Chondrocyte (in vitro differentiated cells): ENCODE measurements around the gene WFDC5. TPM values are rescaled to one million over a fixed set of nuclear protein-coding genes. Genes with fewer than 3 reads are reported as not detected.

Experiments
- DNase-seq: peaks from one replicate; pipeline ENCODE4 v3.0.0; 2021; ENCODE audit warnings: mixed read lengths, low spot score
- H3K27ac Mint-ChIP-seq: one replicate; pipeline ENCODE4 v1.8.0; 2021; ENCODE audit warnings: mild to moderate bottlenecking, moderate library complexity, mixed read lengths; ENCODE audit not compliant: unreplicated experiment
- H3K27me3 Mint-ChIP-seq: 2 replicates; pipeline ENCODE4 v1.8.0; 2021; ENCODE audit warnings: low read depth, mixed read lengths
- H3K36me3 Mint-ChIP-seq: 2 replicates; pipeline ENCODE4 v1.8.0; 2021; ENCODE audit warnings: low read depth, mixed read lengths
- H3K4me1 Mint-ChIP-seq: 2 replicates; pipeline ENCODE4 v1.8.0; 2021; ENCODE audit warnings: low read depth, mild to moderate bottlenecking, mixed read lengths
- H3K4me3 Mint-ChIP-seq: one replicate; pipeline ENCODE4 v1.8.0; 2021; ENCODE audit warnings: mild to moderate bottlenecking, moderate library complexity, mixed read lengths; ENCODE audit not compliant: unreplicated experiment
- H3K9me3 Mint-ChIP-seq: 2 replicates; pipeline ENCODE4 v1.8.0; 2021; ENCODE audit warnings: low read depth, mixed read lengths
- CTCF ChIP-seq: fragments of 200-600 bp; sonication (generic); IDR thresholded peaks from 2 replicates; pipeline ENCODE4 v1.5.0; 2021; ENCODE audit warnings: antibody characterized with exemption, mild to moderate bottlenecking, moderate library complexity
- total RNA-seq: library from RNA; stranded (reverse); gene quantifications from 3 replicates; pipeline ENCODE4 v1.2.1, GENCODE V29; 2021

The WFDC5 gene
- total RNA-seq, 1 donor from 2014 or later, result not detected

- no peak for TF ChIP-seq CTCF
- Mint-ChIP-seq H3K27me3 (peaks cover 16% of the 10 kb centered on the region), H3K4me1 (peaks cover under 1% of the 10 kb centered on the region), H3K27ac (no peak overlapping the region), H3K4me3 (no peak overlapping the region), H3K9me3 (no peaks in the 10 kb centered on the region), H3K36me3 (no peaks in the 10 kb centered on the region)
- DNase-seq, result no peak
These were observed 4.7 kb downstream of the WFDC5 start for GRCh38 chr20:45110301-45110700.

GRCh38 chr20:45109634-45110033 lies 5.3 kb downstream of the WFDC5 start:
- TF ChIP-seq CTCF, result no peak
- no peaks in the 10 kb centered on the region for H3K9me3 Mint-ChIP-seq
- H3K36me3 Mint-ChIP-seq, result no peaks in the 10 kb centered on the region
- H3K27ac Mint-ChIP-seq, result no peak overlapping the region
- peaks cover 9% of the 10 kb centered on the region for H3K27me3 Mint-ChIP-seq
- no peak for DNase-seq
- H3K4me3 Mint-ChIP-seq, result no peak overlapping the region
- H3K4me1 Mint-ChIP-seq, result peaks cover 7% of the 10 kb centered on the region

GRCh38 chr20:45105317-45105716 lies 9.7 kb downstream of the WFDC5 start:
- TF ChIP-seq CTCF, result no peak
- DNase-seq, result no peak
- H3K27me3 Mint-ChIP-seq, result peaks cover 5% of the 10 kb centered on the region
- H3K4me3 Mint-ChIP-seq, result no peak overlapping the region
- peaks cover 17% of the 10 kb centered on the region for H3K4me1 Mint-ChIP-seq
- H3K27ac Mint-ChIP-seq, result peak overlapping the region; percentile 76
- H3K9me3 Mint-ChIP-seq, result no peaks in the 10 kb centered on the region
- no peaks in the 10 kb centered on the region for H3K36me3 Mint-ChIP-seq

GRCh38 chr20:45104786-45105185 lies 10.2 kb downstream of the WFDC5 start:
- no peak for DNase-seq
- TF ChIP-seq CTCF, result no peak
- H3K4me3 Mint-ChIP-seq, result no peak overlapping the region
- H3K27me3 Mint-ChIP-seq, result peaks cover 5% of the 10 kb centered on the region
- H3K27ac Mint-ChIP-seq, result peak overlapping the region; percentile 76
- H3K4me1 Mint-ChIP-seq, result peaks cover 17% of the 10 kb centered on the region
- no peaks in the 10 kb centered on the region for H3K36me3 Mint-ChIP-seq
- H3K9me3 Mint-ChIP-seq, result no peaks in the 10 kb centered on the region

GRCh38 chr20:45103072-45103471 lies 11.9 kb downstream of the WFDC5 start:
- Mint-ChIP-seq H3K36me3 (no peaks in the 10 kb centered on the region), H3K27me3 (peaks cover 2% of the 10 kb centered on the region), H3K4me1 (peaks cover 20% of the 10 kb centered on the region), H3K4me3 (no peak overlapping the region), H3K9me3 (no peaks in the 10 kb centered on the region), H3K27ac (no peak overlapping the region)
- no peak for TF ChIP-seq CTCF
- no peak for DNase-seq
